Measurements from ENCODE around the gene SNRNP200.

SNRNP200 gene

GRCh38 chr2:96252526-96252925 lies 52.8 kb downstream of the SNRNP200 start:
- H3K4me3 ChIP-seq (ENCODE audit: low read length): no peak overlapping the region
- no peaks in the 10 kb centered on the region for H3K27me3 ChIP-seq (replicated peaks; ENCODE audit: insufficient read depth, low read length)
- H3K36me3 ChIP-seq (replicated peaks; ENCODE audit: insufficient read depth, low read length): peaks cover 3% of the 10 kb centered on the region; the same call in 1 of the 2 replicates
- H3F3A ChIP-seq (ENCODE audit: insufficient read depth, low read length): no peaks in the 10 kb centered on the region
- H2AFZ ChIP-seq (ENCODE audit: low read length): no peak overlapping the region
- no peaks in the 10 kb centered on the region for H3K9me2 ChIP-seq (replicated peaks; ENCODE audit: insufficient read depth, low read length)
- peaks cover 25% of the 10 kb centered on the region for H3K4me1 ChIP-seq (ENCODE audit: low read length)
- H3K4me2 ChIP-seq (ENCODE audit: low read depth, low read length): no peak overlapping the region
- no peaks in the 10 kb centered on the region for H4K20me1 ChIP-seq (ENCODE audit: insufficient read depth, low read length)
- H3K27ac ChIP-seq (ENCODE audit: low read length): no peak overlapping the region
- H3K79me2 ChIP-seq (ENCODE audit: low read length): peaks cover 17% of the 10 kb centered on the region
- no peak for TF ChIP-seq CTCF (IDR thresholded peaks at IDR 0.05; ENCODE audit: low read length)
- DNase-seq: no peak
- H3K9me3 ChIP-seq (replicated peaks; ENCODE audit: insufficient read depth, low read length): no peaks in the 10 kb centered on the region
- H3K9ac ChIP-seq (ENCODE audit: low read length): no peak overlapping the region

GRCh38 chr2:96251721-96252292 lies 53.5 kb downstream of the SNRNP200 start:
- no peak for DNase-seq

GRCh38 chr2:96250188-96250587 lies 55.2 kb downstream of the SNRNP200 start:
- H3K27ac ChIP-seq (ENCODE audit: low read length): no peak overlapping the region

More at GRCh38 chr2:96251721-96252292, 53.5 kb downstream of the SNRNP200 start:
- Histone ChIP-seq H2AFZ (ENCODE audit: low read length) (no peak overlapping the region), H3K4me1 (ENCODE audit: low read length) (peaks cover 30% of the 10 kb centered on the region), H3K9ac (ENCODE audit: low read length) (no peak overlapping the region), H3K27me3 (replicated peaks; ENCODE audit: insufficient read depth, low read length) (no peaks in the 10 kb centered on the region), H3K79me2 (ENCODE audit: low read length) (peaks cover 10% of the 10 kb centered on the region), H3K9me2 (replicated peaks; ENCODE audit: insufficient read depth, low read length) (no peaks in the 10 kb centered on the region), H3K4me3 (ENCODE audit: low read length) (no peak overlapping the region), H3K9me3 (replicated peaks; ENCODE audit: insufficient read depth, low read length) (no peaks in the 10 kb centered on the region), H3F3A (ENCODE audit: insufficient read depth, low read length) (no peaks in the 10 kb centered on the region), H3K4me2 (ENCODE audit: low read depth, low read length) (no peak overlapping the region), H4K20me1 (ENCODE audit: insufficient read depth, low read length) (no peaks in the 10 kb centered on the region), H3K27ac (ENCODE audit: low read length) (no peak overlapping the region; the same call in 1 of the 2 replicates), H3K36me3 (replicated peaks; ENCODE audit: insufficient read depth, low read length) (peaks cover 3% of the 10 kb centered on the region; the same call in 1 of the 2 replicates)
- TF ChIP-seq CTCF (IDR thresholded peaks at IDR 0.05; ENCODE audit: low read length) (no peak), EZH2phosphoT487 (IDR thresholded peaks at IDR 0.05; ENCODE audit: low read length) (no peak), EZH2 (optimal IDR thresholded peaks at IDR 0.05; ENCODE audit: low read depth, low read length) (no peak)

More at GRCh38 chr2:96250188-96250587, 55.2 kb downstream of the SNRNP200 start:
- Histone ChIP-seq H3F3A (ENCODE audit: insufficient read depth, low read length) (peaks cover 10% of the 10 kb centered on the region), H3K79me2 (ENCODE audit: low read length) (peaks cover 2% of the 10 kb centered on the region; the same call in 1 of the 2 replicates), H3K4me1 (ENCODE audit: low read length) (peaks cover 46% of the 10 kb centered on the region), H3K9me2 (replicated peaks; ENCODE audit: insufficient read depth, low read length) (no peaks in the 10 kb centered on the region), H3K9ac (ENCODE audit: low read length) (no peak overlapping the region), H2AFZ (ENCODE audit: low read length) (no peak overlapping the region), H3K9me3 (replicated peaks; ENCODE audit: insufficient read depth, low read length) (no peaks in the 10 kb centered on the region), H3K4me2 (ENCODE audit: low read depth, low read length) (no peak overlapping the region), H3K36me3 (replicated peaks; ENCODE audit: insufficient read depth, low read length) (peaks cover 2% of the 10 kb centered on the region; the same call in 1 of the 2 replicates), H4K20me1 (ENCODE audit: insufficient read depth, low read length) (no peaks in the 10 kb centered on the region), H3K27me3 (replicated peaks; ENCODE audit: insufficient read depth, low read length) (no peaks in the 10 kb centered on the region), H3K4me3 (ENCODE audit: low read length) (no peak overlapping the region)
- no peak for DNase-seq
- TF ChIP-seq EZH2phosphoT487 (IDR thresholded peaks at IDR 0.05; ENCODE audit: low read length): no peak
- TF ChIP-seq EZH2 (optimal IDR thresholded peaks at IDR 0.05; ENCODE audit: low read depth, low read length): no peak
- TF ChIP-seq CTCF (IDR thresholded peaks at IDR 0.05; ENCODE audit: low read length): no peak
